Ovary (tissue), 3 donors: ENCODE data around the gene RPA4.

Source experiments
- EP300 ChIP-seq: sonication (generic); formaldehyde crosslinking; IDR thresholded peaks from one replicate; pipeline ENCODE4 v1.6.1; 2017; ENCODE audit warnings: antibody characterized with exemption
- POLR2A ChIP-seq: fragments of 450-650 bp; IDR thresholded peaks from one replicate; pipeline ENCODE4 v1.6.1; 2017; ENCODE audit warnings: antibody characterized with exemption, mild to moderate bottlenecking, moderate library complexity
- TF ChIP-seq, protein P1 (sequence below), 3 donors: fragments of 450-650 bp in 2 of 3; fragments of 200-600 bp in 1 of 3; IDR thresholded peaks; one replicate each; pipeline versions ENCODE4 v1.5.1 to v1.8.0; 2016 to 2022; ENCODE audit warnings: antibody characterized with exemption in 3 of 3, mild to moderate bottlenecking in 1 of 3
- donor health status: DM: no; HTN: no; CAD: no.

DNA sequence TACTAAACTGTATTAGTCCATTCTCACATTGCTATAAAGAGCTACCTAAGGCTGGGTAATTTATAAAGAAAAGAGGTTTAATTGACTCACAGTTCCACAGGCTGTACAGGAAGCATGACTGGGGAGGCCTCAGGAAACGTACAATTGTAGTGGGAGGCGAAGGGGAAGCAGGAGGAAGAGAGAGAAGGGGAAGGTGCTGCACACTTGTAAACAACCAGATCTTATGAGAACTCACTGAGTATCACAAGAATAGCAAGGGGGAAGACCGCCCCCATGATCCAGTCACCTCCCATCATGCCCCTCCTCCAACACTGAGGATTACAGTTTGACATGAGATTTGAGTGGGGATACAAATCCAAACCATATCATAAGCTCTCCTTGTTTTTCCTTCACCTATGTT, 40.9 kb downstream of the RPA4 start:
- no peak for TF ChIP-seq POLR2A
- TF ChIP-seq, protein P1, sequence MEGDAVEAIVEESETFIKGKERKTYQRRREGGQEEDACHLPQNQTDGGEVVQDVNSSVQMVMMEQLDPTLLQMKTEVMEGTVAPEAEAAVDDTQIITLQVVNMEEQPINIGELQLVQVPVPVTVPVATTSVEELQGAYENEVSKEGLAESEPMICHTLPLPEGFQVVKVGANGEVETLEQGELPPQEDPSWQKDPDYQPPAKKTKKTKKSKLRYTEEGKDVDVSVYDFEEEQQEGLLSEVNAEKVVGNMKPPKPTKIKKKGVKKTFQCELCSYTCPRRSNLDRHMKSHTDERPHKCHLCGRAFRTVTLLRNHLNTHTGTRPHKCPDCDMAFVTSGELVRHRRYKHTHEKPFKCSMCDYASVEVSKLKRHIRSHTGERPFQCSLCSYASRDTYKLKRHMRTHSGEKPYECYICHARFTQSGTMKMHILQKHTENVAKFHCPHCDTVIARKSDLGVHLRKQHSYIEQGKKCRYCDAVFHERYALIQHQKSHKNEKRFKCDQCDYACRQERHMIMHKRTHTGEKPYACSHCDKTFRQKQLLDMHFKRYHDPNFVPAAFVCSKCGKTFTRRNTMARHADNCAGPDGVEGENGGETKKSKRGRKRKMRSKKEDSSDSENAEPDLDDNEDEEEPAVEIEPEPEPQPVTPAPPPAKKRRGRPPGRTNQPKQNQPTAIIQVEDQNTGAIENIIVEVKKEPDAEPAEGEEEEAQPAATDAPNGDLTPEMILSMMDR (IDR thresholded peaks at IDR 0.05), result no peak
- TF ChIP-seq EP300, result no peak
